ENCODE measurements around the gene ZMYND8.

ZMYND8 gene

GRCh38 chr20:47160992-47161391, 195.5 kb downstream of the ZMYND8 start:
- DNase-seq: no peak

GRCh38 chr20:47160240-47160639, 196.3 kb downstream of the ZMYND8 start:
- no peak for DNase-seq

All from activated CD4-positive, alpha-beta T cell treated with anti-CD3 and anti-CD28 coated beads, Interleukin-10, Interleukin-2, amounts not matched to agents 100 ng/mL and 50 ng/mL, durations not matched to agents 16 hours and 8 hours (primary cell).